ENCODE results near the gene NT5C3B. TPM values are rescaled to one million over a fixed set of nuclear protein-coding genes. Genes with fewer than 3 reads are reported as not detected.

NT5C3B gene
- total RNA-seq, 1 donor = 69.8 TPM

GRCh38 chr17:41825175-41825845 is 10.7 kb downstream of the NT5C3B start:
- H3K27ac ChIP-seq (ENCODE audit: low read depth, low read length) = no peak overlapping the region
- TF ChIP-seq CTCF (IDR thresholded peaks at IDR 0.05; ENCODE audit: extremely low read depth, low read depth, low read length) = no peak
- H3K36me3 ChIP-seq (ENCODE audit: insufficient read depth, low read length) = peaks cover 39% of the 10 kb centered on the region
- H3K79me2 ChIP-seq (ENCODE audit: insufficient read depth, low read length) = no peaks in the 10 kb centered on the region
- H3K27me3 ChIP-seq (ENCODE audit: insufficient read depth, low read length) = no peaks in the 10 kb centered on the region
- peaks cover 12% of the 10 kb centered on the region for H4K20me1 ChIP-seq (ENCODE audit: insufficient read depth, low read length)
- no peak overlapping the region for H3K4me3 ChIP-seq (ENCODE audit: insufficient read depth, low read length)
- no peak overlapping the region for H2AFZ ChIP-seq (ENCODE audit: low read length)
- no peaks in the 10 kb centered on the region for H3K4me1 ChIP-seq (ENCODE audit: insufficient read depth, low read length)
- no peaks in the 10 kb centered on the region for H3K9me3 ChIP-seq (ENCODE audit: low read depth, low read length)
- peak; percentile 48 for DNase-seq (ENCODE audit: insufficient read length, low spot score, missing footprints)
- H3K4me2 ChIP-seq (ENCODE audit: insufficient read depth, low read length) = no peak overlapping the region

- Histone ChIP-seq H3K36me3 (ENCODE audit: insufficient read depth, low read length) (peaks cover 44% of the 10 kb centered on the region), H3K9me3 (ENCODE audit: low read depth, low read length) (no peaks in the 10 kb centered on the region), H2AFZ (ENCODE audit: low read length) (no peak overlapping the region), H3K27me3 (ENCODE audit: insufficient read depth, low read length) (no peaks in the 10 kb centered on the region), H3K4me2 (ENCODE audit: insufficient read depth, low read length) (no peak overlapping the region), H3K27ac (ENCODE audit: low read depth, low read length) (no peak overlapping the region), H4K20me1 (ENCODE audit: insufficient read depth, low read length) (peaks cover 18% of the 10 kb centered on the region), H3K4me3 (ENCODE audit: insufficient read depth, low read length) (no peak overlapping the region), H3K4me1 (ENCODE audit: insufficient read depth, low read length) (no peaks in the 10 kb centered on the region), H3K79me2 (ENCODE audit: insufficient read depth, low read length) (no peaks in the 10 kb centered on the region)
- no peak for TF ChIP-seq CTCF (IDR thresholded peaks at IDR 0.05; ENCODE audit: extremely low read depth, low read depth, low read length)
- DNase-seq (ENCODE audit: insufficient read length, low spot score, missing footprints) = peak; percentile 71
These were observed 11.9 kb downstream of the NT5C3B start for GRCh38 chr17:41824086-41824485.

GRCh38 chr17:41823580-41823979 is 12.5 kb downstream of the NT5C3B start:
- H3K4me2 ChIP-seq (ENCODE audit: insufficient read depth, low read length) = no peak overlapping the region
- H3K9me3 ChIP-seq (ENCODE audit: low read depth, low read length) = no peaks in the 10 kb centered on the region
- H3K79me2 ChIP-seq (ENCODE audit: insufficient read depth, low read length) = no peaks in the 10 kb centered on the region
- no peaks in the 10 kb centered on the region for H3K4me1 ChIP-seq (ENCODE audit: insufficient read depth, low read length)
- no peak overlapping the region for H3K4me3 ChIP-seq (ENCODE audit: insufficient read depth, low read length)
- no peaks in the 10 kb centered on the region for H3K27me3 ChIP-seq (ENCODE audit: insufficient read depth, low read length)
- no peak overlapping the region for H3K27ac ChIP-seq (ENCODE audit: low read depth, low read length)
- DNase-seq (ENCODE audit: insufficient read length, low spot score, missing footprints) = peak; percentile 55
- no peak for TF ChIP-seq CTCF (IDR thresholded peaks at IDR 0.05; ENCODE audit: extremely low read depth, low read depth, low read length)
- no peak overlapping the region for H2AFZ ChIP-seq (ENCODE audit: low read length)
- peaks cover 18% of the 10 kb centered on the region for H4K20me1 ChIP-seq (ENCODE audit: insufficient read depth, low read length)
- peaks cover 44% of the 10 kb centered on the region for H3K36me3 ChIP-seq (ENCODE audit: insufficient read depth, low read length)

- H3K4me1 ChIP-seq (ENCODE audit: insufficient read depth, low read length) = no peaks in the 10 kb centered on the region
- no peak for TF ChIP-seq CTCF (IDR thresholded peaks at IDR 0.05; ENCODE audit: extremely low read depth, low read depth, low read length)
- no peaks in the 10 kb centered on the region for H3K27me3 ChIP-seq (ENCODE audit: insufficient read depth, low read length)
- peaks cover 21% of the 10 kb centered on the region for H4K20me1 ChIP-seq (ENCODE audit: insufficient read depth, low read length)
- no peak overlapping the region for H3K27ac ChIP-seq (ENCODE audit: low read depth, low read length)
- H3K4me3 ChIP-seq (ENCODE audit: insufficient read depth, low read length) = no peak overlapping the region
- H3K4me2 ChIP-seq (ENCODE audit: insufficient read depth, low read length) = no peak overlapping the region
- H3K79me2 ChIP-seq (ENCODE audit: insufficient read depth, low read length) = peaks cover 3% of the 10 kb centered on the region
- H3K36me3 ChIP-seq (ENCODE audit: insufficient read depth, low read length) = peaks cover 45% of the 10 kb centered on the region
- no peak overlapping the region for H2AFZ ChIP-seq (ENCODE audit: low read length)
- DNase-seq (ENCODE audit: insufficient read length, low spot score, missing footprints) = peak; percentile 62
- H3K9me3 ChIP-seq (ENCODE audit: low read depth, low read length) = no peaks in the 10 kb centered on the region
These were observed 12.9 kb downstream of the NT5C3B start for GRCh38 chr17:41823141-41823524.
